Smooth muscle cell (in vitro differentiated cells): ENCODE measurements around the gene S100A1. TPM values are rescaled to one million over a fixed set of nuclear protein-coding genes. Genes with fewer than 3 reads are reported as not detected.
"Not testable (repeated sequence)": the region's sequence is repeated elsewhere in the genome, so short reads cannot be mapped to it uniquely, and the experiment has no call there.

Experiments used
- DNase-seq: peaks from one replicate; lab custom pipeline; 2025; ENCODE audit not compliant: unreplicated experiment; lab: John Stamatoyannopoulos, UW
- H2AFZ ChIP-seq: fragments of 200-600 bp; sonication (generic); 2 replicates; pipeline ENCODE4 v1.6.0; 2016; ENCODE audit warnings: antibody characterized with exemption, low read depth, mild to moderate bottlenecking
- H3F3A ChIP-seq: fragments of 200-600 bp; sonication (generic); 2 replicates; pipeline ENCODE4 v1.6.0; 2017; ENCODE audit warnings: antibody characterized with exemption, low read depth
- H3K27ac ChIP-seq: fragments of 200-600 bp; sonication (generic); 2 replicates; pipeline ENCODE4 v1.5.1; 2016; ENCODE audit warnings: low read depth, mild to moderate bottlenecking
- H3K27me3 ChIP-seq: fragments of 200-600 bp; sonication (generic); 2 replicates; pipeline ENCODE4 v1.6.1; 2016; ENCODE audit warnings: low read depth, mild to moderate bottlenecking
- H3K36me3 ChIP-seq: fragments of 200-600 bp; sonication (generic); 2 replicates; pipeline ENCODE4 v1.5.1; 2016; ENCODE audit warnings: low read depth
- H3K4me1 ChIP-seq: fragments of 200-600 bp; sonication (generic); 2 replicates; pipeline ENCODE4 v1.5.1; 2016; ENCODE audit warnings: low read depth
- H3K4me2 ChIP-seq: fragments of 200-600 bp; sonication (generic); 2 replicates; pipeline ENCODE4 v1.6.0; 2016; ENCODE audit warnings: mild to moderate bottlenecking
- H3K4me3 ChIP-seq: fragments of 200-600 bp; sonication (generic); 2 replicates; pipeline ENCODE4 v1.5.1; 2016; ENCODE audit warnings: mild to moderate bottlenecking
- H3K79me2 ChIP-seq: fragments of 200-600 bp; sonication (generic); 2 replicates; pipeline ENCODE4 v1.6.0; 2016; ENCODE audit warnings: low read depth, mild to moderate bottlenecking
- H3K9ac ChIP-seq: fragments of 200-600 bp; sonication (generic); 2 replicates; pipeline ENCODE4 v1.6.0; 2016; ENCODE audit warnings: low read depth
- H3K9me3 ChIP-seq: fragments of 200-600 bp; sonication (generic); replicated peaks from 2 replicates; pipeline ENCODE4 v1.5.1; 2016; ENCODE audit warnings: low read depth
- H4K20me1 ChIP-seq: fragments of 200-600 bp; sonication (generic); 2 replicates; pipeline ENCODE4 v1.6.0; 2016; ENCODE audit warnings: low read depth
- CTCF ChIP-seq: fragments of 200-600 bp; sonication (generic); IDR thresholded peaks from 2 replicates; pipeline ENCODE4 v1.5.1; 2017; ENCODE audit warnings: borderline replicate concordance, mild to moderate bottlenecking, antibody characterized with exemption; ENCODE audit not compliant: insufficient read depth, poor library complexity, severe bottlenecking
- WGBS: methylation state at CpG from one replicate; pipeline ENCODE4 v1.1.7; 2016; ENCODE audit warnings: low lambda C conversion rate; 5-methylcytosine and 5-hydroxymethylcytosine counted together
- polyA plus RNA-seq: library from polyadenylated mRNA; unstranded; fragments of >200 nt; fragmentation: Nextera tagmentation; extraction: Ambion mirVana; gene quantifications from 2 replicates; pipeline ENCODE4 v1.2.1, GENCODE V29; 2016
- total RNA-seq: library from RNA; depleted of rRNA; stranded (reverse); fragments of >200 nt; gene quantifications from 2 replicates; pipeline ENCODE4 v1.2.3, GENCODE V29; 2014

Gene S100A1
- total and polyA plus RNA-seq, 2 experiments from 2014 or later = 1.0 to 8.3 TPM

- Histone ChIP-seq H3K36me3 (peaks cover 12% of the 10 kb centered on the region), H3K4me1 (peaks cover 10% of the 10 kb centered on the region), H2AFZ (no peak overlapping the region), H3K9ac (no peak overlapping the region), H3K9me3 (no peaks in the 10 kb centered on the region), H4K20me1 (peaks cover 10% of the 10 kb centered on the region), H3K79me2 (peaks cover 39% of the 10 kb centered on the region), H3K4me2 (no peak overlapping the region), H3K4me3 (no peak overlapping the region), H3K27me3 (no peaks in the 10 kb centered on the region), H3K27ac (no peak overlapping the region), H3F3A (peaks cover 31% of the 10 kb centered on the region)
- TF ChIP-seq CTCF = no peak
- WGBS = 92% methylated on average over 4 of the region's 4 CpGs
- no peak for DNase-seq
Measured at GRCh38 chr1:153667439-153667838, 39.2 kb downstream of the S100A1 start.

- not testable (repeated sequence) for H3K27ac ChIP-seq, H3K9ac ChIP-seq, H3K9me3 ChIP-seq, H3K27me3 ChIP-seq, H3K4me3 ChIP-seq, H2AFZ ChIP-seq, DNase-seq
- H3K79me2 ChIP-seq = peaks cover 39% of the 10 kb centered on the region
- peaks cover 10% of the 10 kb centered on the region for H3K4me1 ChIP-seq
- peaks cover 12% of the 10 kb centered on the region for H3K36me3 ChIP-seq
- 96% methylated on average over 8 of the region's 8 CpGs for WGBS
- H4K20me1 ChIP-seq = peaks cover 10% of the 10 kb centered on the region
- peak overlapping the region; percentile 93 for H3K4me2 ChIP-seq
- H3F3A ChIP-seq = peaks cover 20% of the 10 kb centered on the region
Measured at GRCh38 chr1:153668672-153669071, 40.4 kb downstream of the S100A1 start.

GRCh38 chr1:153669606-153670005, 41.4 kb downstream of the S100A1 start:
- H3K4me3 ChIP-seq = peak overlapping the region; percentile 75
- no peak for TF ChIP-seq CTCF
- 92% methylated on average over 6 of the region's 6 CpGs for WGBS
- no peaks in the 10 kb centered on the region for H3K9me3 ChIP-seq
- H3K9ac ChIP-seq = peak overlapping the region; percentile 94
- peak overlapping the region; percentile 93 for H3K4me2 ChIP-seq
- peak overlapping the region; percentile 72 for H3K27ac ChIP-seq
- no peak for DNase-seq
- H3K4me1 ChIP-seq = peaks cover 10% of the 10 kb centered on the region
- H3K36me3 ChIP-seq = peaks cover 12% of the 10 kb centered on the region
- peaks cover 39% of the 10 kb centered on the region for H3K79me2 ChIP-seq
- H2AFZ ChIP-seq = no peak overlapping the region
- peaks cover 10% of the 10 kb centered on the region for H3F3A ChIP-seq
- peaks cover 10% of the 10 kb centered on the region for H4K20me1 ChIP-seq
- H3K27me3 ChIP-seq = no peaks in the 10 kb centered on the region

- DNase-seq = no peak
- Histone ChIP-seq H4K20me1 (peaks cover 10% of the 10 kb centered on the region), H3K27ac (peak overlapping the region; percentile 72), H3K4me2 (peak overlapping the region; percentile 93), H2AFZ (no peak overlapping the region), H3K4me1 (peaks cover 10% of the 10 kb centered on the region), H3K27me3 (no peaks in the 10 kb centered on the region), H3F3A (peaks cover 8% of the 10 kb centered on the region), H3K36me3 (peaks cover 4% of the 10 kb centered on the region), H3K4me3 (peak overlapping the region; percentile 75), H3K79me2 (peaks cover 39% of the 10 kb centered on the region), H3K9me3 (no peaks in the 10 kb centered on the region), H3K9ac (peak overlapping the region; percentile 94)
- 6% methylated on average over 16 of the region's 22 CpGs for WGBS
- TF ChIP-seq CTCF = no peak
Measured at GRCh38 chr1:153670257-153670858, 42.1 kb downstream of the S100A1 start.
